Gastrocnemius medialis (tissue), 4 donors: ENCODE measurements around the gene SIPA1L2. TPM values are rescaled to one million over a fixed set of nuclear protein-coding genes. Genes with fewer than 3 reads are reported as not detected.

Experiments used
- ATAC-seq, 2 donors: fragments of 150-250 bp; one replicate each; pipeline ENCODE4 v1.9.1; 2016
- DNase-seq, 2 donors: peaks; one replicate each; pipeline ENCODE4 v3.0.0-alpha.2; 2019
- H3K27ac ChIP-seq, 4 donors: fragments of 200-600 bp; sonication (generic); 1 replicate in 1 of 4; 2 replicates in 3 of 4; pipeline ENCODE4 v1.5.1; 2016 to 2018; ENCODE audit warnings: mild to moderate bottlenecking in 2 of 4, moderate library complexity in 1 of 4
- H3K27me3 ChIP-seq, 3 donors: fragments of 200-600 bp; sonication (generic) in 2 of 3; 1 replicate in 1 of 3; 2 replicates in 2 of 3; pipeline versions ENCODE4 v1.5.1 to v1.6.0; 2016 to 2019; ENCODE audit warnings: mild to moderate bottlenecking in 1 of 3, moderate library complexity in 1 of 3
- H3K36me3 ChIP-seq, 2 donors: fragments of 200-600 bp; sonication (generic) in 1 of 2; one replicate each; pipeline ENCODE4 v1.5.1; 2017 to 2018
- H3K4me1 ChIP-seq, 2 donors: fragments of 200-600 bp; sonication (generic) in 1 of 2; one replicate each; pipeline ENCODE4 v1.5.1; 2016 to 2017; ENCODE audit warnings: mild to moderate bottlenecking in 2 of 2
- H3K4me3 ChIP-seq, 4 donors: fragments of 200-600 bp; sonication (generic) in 3 of 4; 1 replicate in 1 of 4; 2 replicates in 3 of 4; pipeline ENCODE4 v1.5.1; 2016 to 2019; ENCODE audit warnings: mild to moderate bottlenecking in 2 of 4
- H3K9me3 ChIP-seq, 3 donors: fragments of 200-600 bp; sonication (generic) in 2 of 3; 1 replicate in 1 of 3; 2 replicates in 2 of 3; pipeline ENCODE4 v1.5.1; 2016 to 2019
- CTCF ChIP-seq, 5 experiments: fragments of 450-650 bp in 3 of 5; fragments of 200-600 bp in 2 of 5; sonication (generic) in 2 of 5; IDR thresholded peaks in 4 of 5; conservative IDR thresholded peaks in 1 of 5; 1 replicate in 4 of 5; 2 replicates in 1 of 5; pipeline ENCODE4 v1.5.1; 2016 to 2019; ENCODE audit warnings: antibody characterized with exemption in 5 of 5, mild to moderate bottlenecking in 3 of 5, moderate library complexity in 3 of 5
- POLR2A ChIP-seq, 2 donors: fragments of 450-650 bp; IDR thresholded peaks; one replicate each; pipeline ENCODE4 v1.6.1; 2017; ENCODE audit warnings: antibody characterized with exemption in 2 of 2, mild to moderate bottlenecking in 2 of 2, moderate library complexity in 2 of 2
- in situ Hi-C, 4 donors: fragments of 200-750 bp; cut with MboI; loops; one replicate each; pipeline versions ENCODE4 v1.15.0 to v1.8.0; 2017; ENCODE audit warnings: low sequenced_read_pairs in 4 of 4
- intact Hi-C: fragments of 100-400 bp; cut with DNase I; formaldehyde crosslinking; loops from one replicate; pipeline ENCODE4 v1.15.1; 2023; ENCODE audit warnings: low total_unique reads
- total RNA-seq, 4 donors: library from RNA; depleted of rRNA; stranded (reverse); fragments of >200 nt; gene quantifications; one replicate each; pipeline versions ENCODE4 v1.1.0 to v1.2.3, GENCODE V29; 2016

The SIPA1L2 gene
- total RNA-seq, 4 donors from 2014 or later: 3.1 to 22.7 (median 3.9) TPM

- in situ Hi-C loops: no loop called here
- Histone ChIP-seq H3K9me3 (no peaks in the 10 kb centered on the region), H3K27ac (peak overlapping the region in 1 of 4 donors; percentile 44), H3K27me3 (no peaks in the 10 kb centered on the region), H3K36me3 (no peaks in the 10 kb centered on the region), H3K4me1 (peaks cover 9 to 11% of the 10 kb centered on the region in 2 donors), H3K4me3 (no peak overlapping the region)
- intact Hi-C loops: no loop called here
- ATAC-seq (no peak), DNase-seq (no peak)
- TF ChIP-seq CTCF (IDR thresholded peaks at IDR 0.05 in 4 of 5, conservative IDR thresholded peaks at IDR 0.05 in 1 of 5) (no peak), POLR2A (IDR thresholded peaks at IDR 0.05) (no peak)
These were observed 39.2 kb downstream of the SIPA1L2 start for GRCh38 chr1:232590744-232591082.

- H3K27ac ChIP-seq: peak overlapping the region in 2 of 4 donors; percentile 13 to 30
- H3K9me3 ChIP-seq: no peaks in the 10 kb centered on the region
- in situ Hi-C loops (no loop called here), intact Hi-C loops (no loop called here)
- no peak overlapping the region for H3K4me3 ChIP-seq
- peak in 1 of 2 donors; percentile 33 for ATAC-seq
- no peaks in the 10 kb centered on the region for H3K27me3 ChIP-seq
- no peak for DNase-seq
- TF ChIP-seq POLR2A (IDR thresholded peaks at IDR 0.05) (no peak), CTCF (IDR thresholded peaks at IDR 0.05 in 4 of 5, conservative IDR thresholded peaks at IDR 0.05 in 1 of 5) (no peak)
- no peaks in the 10 kb centered on the region for H3K36me3 ChIP-seq
- peaks cover 9 to 11% of the 10 kb centered on the region in 2 donors for H3K4me1 ChIP-seq
These were observed 39.9 kb downstream of the SIPA1L2 start for GRCh38 chr1:232589812-232590743.

- DNase-seq (no peak), ATAC-seq (no peak)
- Histone ChIP-seq H3K9me3 (no peaks in the 10 kb centered on the region), H3K4me1 (peaks cover 9 to 11% of the 10 kb centered on the region in 2 donors), H3K27ac (peak overlapping the region in 1 of 4 donors; percentile 30), H3K4me3 (no peak overlapping the region), H3K27me3 (no peaks in the 10 kb centered on the region), H3K36me3 (no peaks in the 10 kb centered on the region)
- in situ Hi-C loops (no loop called here), intact Hi-C loops (no loop called here)
- no peak for TF ChIP-seq CTCF (IDR thresholded peaks at IDR 0.05 in 4 of 5, conservative IDR thresholded peaks at IDR 0.05 in 1 of 5)
- TF ChIP-seq POLR2A (IDR thresholded peaks at IDR 0.05): no peak
These were observed 40.7 kb downstream of the SIPA1L2 start for GRCh38 chr1:232589111-232589811.

GRCh38 chr1:232587141-232588008, 42.6 kb downstream of the SIPA1L2 start:
- in situ Hi-C loops: no loop called here
- intact Hi-C loops: no loop called here
- H3K36me3 ChIP-seq: no peaks in the 10 kb centered on the region
- no peaks in the 10 kb centered on the region for H3K27me3 ChIP-seq
- no peak for DNase-seq
- H3K27ac ChIP-seq: no peak overlapping the region
- ATAC-seq: no peak
- TF ChIP-seq POLR2A (IDR thresholded peaks at IDR 0.05): no peak
- no peaks in the 10 kb centered on the region for H3K9me3 ChIP-seq
- peaks cover 9 to 11% of the 10 kb centered on the region in 2 donors for H3K4me1 ChIP-seq
- H3K4me3 ChIP-seq: no peak overlapping the region
